Neutrophil (primary cell): Measurements from ENCODE around the gene RABGGTA.

ENCODE experiments used
- H3K27ac ChIP-seq: fragments of 200-600 bp; sonication (generic); 2 replicates; pipeline ENCODE4 v1.5.1; 2016; ENCODE audit warnings: mild to moderate bottlenecking, moderate library complexity
- H3K27me3 ChIP-seq: fragments of 200-600 bp; sonication (generic); 2 replicates; pipeline ENCODE4 v1.6.0; 2016; ENCODE audit warnings: mild to moderate bottlenecking
- H3K36me3 ChIP-seq: fragments of 200-600 bp; sonication (generic); 2 replicates; pipeline ENCODE4 v1.5.1; 2017
- H3K4me1 ChIP-seq, 2 experiments: fragments of 200-600 bp in 1 of 2; sonication (generic) in 1 of 2; 1 replicate in 1 of 2; 2 replicates in 1 of 2; pipeline versions ENCODE4 v1.5.1 to v1.6.1; 2013 to 2016; ENCODE audit warnings: low read depth in 1 of 2, low read length in 1 of 2, mild to moderate bottlenecking in 1 of 2, moderate library complexity in 1 of 2; ENCODE audit not compliant: control insufficient read depth in 1 of 2, insufficient read depth in 1 of 2
- H3K4me3 ChIP-seq, 2 experiments: fragments of 200-600 bp in 1 of 2; sonication (generic) in 1 of 2; 1 replicate in 1 of 2; 2 replicates in 1 of 2; pipeline ENCODE4 v1.5.1; 2013 to 2016; ENCODE audit warnings: low read depth in 1 of 2, low read length in 1 of 2, mild to moderate bottlenecking in 1 of 2, moderate library complexity in 1 of 2
- H3K9me3 ChIP-seq: fragments of 200-600 bp; sonication (generic); 2 replicates; pipeline ENCODE4 v1.5.1; 2016
- TF ChIP-seq, protein P1 (sequence below): fragments of 200-600 bp; sonication (generic); IDR thresholded peaks from 2 replicates; pipeline ENCODE4 v1.5.1; 2016; ENCODE audit warnings: antibody characterized with exemption

RABGGTA gene

DNA sequence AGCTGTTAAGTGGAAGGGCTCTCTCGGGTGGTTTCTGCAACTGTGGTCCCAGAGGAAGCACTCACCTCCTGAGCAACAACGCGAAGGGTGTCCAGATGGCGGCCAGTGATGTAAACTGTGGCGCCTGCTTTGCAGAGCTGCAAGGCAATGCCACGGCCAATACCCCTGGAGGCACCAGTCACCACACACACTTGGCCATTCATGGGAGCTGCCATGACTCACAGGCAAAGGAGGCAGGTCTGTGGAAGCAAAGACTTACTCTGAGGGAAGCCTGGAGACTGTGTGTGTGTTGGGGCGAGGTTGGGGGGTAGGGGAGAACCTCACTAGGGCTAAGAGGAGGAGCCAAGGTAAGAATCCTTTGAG lies 27.5 kb upstream of the RABGGTA start:
- Histone ChIP-seq H3K27me3 (no peaks in the 10 kb centered on the region), H3K4me3 (peak overlapping the region; percentile 88 to 91), H3K27ac (peak overlapping the region; percentile 87), H3K36me3 (peaks cover 34% of the 10 kb centered on the region), H3K9me3 (no peaks in the 10 kb centered on the region), H3K4me1 (peaks cover 42 to 49% of the 10 kb centered on the region in 2 experiments)
- TF ChIP-seq, protein P1, sequence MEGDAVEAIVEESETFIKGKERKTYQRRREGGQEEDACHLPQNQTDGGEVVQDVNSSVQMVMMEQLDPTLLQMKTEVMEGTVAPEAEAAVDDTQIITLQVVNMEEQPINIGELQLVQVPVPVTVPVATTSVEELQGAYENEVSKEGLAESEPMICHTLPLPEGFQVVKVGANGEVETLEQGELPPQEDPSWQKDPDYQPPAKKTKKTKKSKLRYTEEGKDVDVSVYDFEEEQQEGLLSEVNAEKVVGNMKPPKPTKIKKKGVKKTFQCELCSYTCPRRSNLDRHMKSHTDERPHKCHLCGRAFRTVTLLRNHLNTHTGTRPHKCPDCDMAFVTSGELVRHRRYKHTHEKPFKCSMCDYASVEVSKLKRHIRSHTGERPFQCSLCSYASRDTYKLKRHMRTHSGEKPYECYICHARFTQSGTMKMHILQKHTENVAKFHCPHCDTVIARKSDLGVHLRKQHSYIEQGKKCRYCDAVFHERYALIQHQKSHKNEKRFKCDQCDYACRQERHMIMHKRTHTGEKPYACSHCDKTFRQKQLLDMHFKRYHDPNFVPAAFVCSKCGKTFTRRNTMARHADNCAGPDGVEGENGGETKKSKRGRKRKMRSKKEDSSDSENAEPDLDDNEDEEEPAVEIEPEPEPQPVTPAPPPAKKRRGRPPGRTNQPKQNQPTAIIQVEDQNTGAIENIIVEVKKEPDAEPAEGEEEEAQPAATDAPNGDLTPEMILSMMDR = no peak

DNA sequence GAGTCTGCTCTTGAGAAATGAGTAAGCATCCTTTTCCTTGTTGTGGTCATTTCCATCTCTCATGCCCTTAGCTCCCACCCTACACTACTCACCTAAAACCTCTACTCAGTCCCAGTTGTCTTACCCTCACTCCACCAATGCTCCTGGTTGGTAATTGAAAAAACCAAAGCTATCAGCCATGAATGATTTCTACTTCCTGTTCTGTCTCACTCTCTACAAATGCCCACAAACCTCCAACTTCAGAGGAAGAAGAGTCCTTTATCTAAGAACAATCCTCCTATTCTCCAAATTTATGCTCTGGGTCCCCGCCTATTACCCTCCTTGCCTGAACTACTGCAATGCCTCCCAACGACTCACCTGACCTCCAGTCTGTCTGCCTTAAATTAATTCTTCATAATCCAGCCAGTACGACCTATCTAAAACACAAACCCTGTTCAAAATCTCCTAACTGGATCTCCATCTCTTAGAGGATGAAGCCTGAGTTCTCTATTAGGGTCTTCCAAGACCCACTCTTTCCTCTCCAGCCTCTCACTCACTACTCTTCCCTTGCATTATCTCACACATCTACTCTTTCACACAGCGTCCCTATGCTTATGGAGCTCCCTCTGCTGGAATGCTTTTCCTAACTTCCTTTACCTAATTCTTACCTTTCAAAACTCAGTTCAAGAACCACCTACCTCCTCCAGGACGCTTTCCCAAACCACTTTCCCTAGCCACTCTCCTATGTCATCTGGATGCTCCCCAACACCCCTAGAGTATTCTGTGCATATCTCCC lies 26.0 kb upstream of the RABGGTA start:
- H3K27ac ChIP-seq = peak overlapping the region; percentile 68
- H3K4me1 ChIP-seq = peaks cover 42 to 49% of the 10 kb centered on the region in 2 experiments
- TF ChIP-seq, protein P1 = no peak
- H3K4me3 ChIP-seq = no peak overlapping the region
- H3K36me3 ChIP-seq = peaks cover 37% of the 10 kb centered on the region
- H3K27me3 ChIP-seq = no peaks in the 10 kb centered on the region
- H3K9me3 ChIP-seq = no peaks in the 10 kb centered on the region

DNA sequence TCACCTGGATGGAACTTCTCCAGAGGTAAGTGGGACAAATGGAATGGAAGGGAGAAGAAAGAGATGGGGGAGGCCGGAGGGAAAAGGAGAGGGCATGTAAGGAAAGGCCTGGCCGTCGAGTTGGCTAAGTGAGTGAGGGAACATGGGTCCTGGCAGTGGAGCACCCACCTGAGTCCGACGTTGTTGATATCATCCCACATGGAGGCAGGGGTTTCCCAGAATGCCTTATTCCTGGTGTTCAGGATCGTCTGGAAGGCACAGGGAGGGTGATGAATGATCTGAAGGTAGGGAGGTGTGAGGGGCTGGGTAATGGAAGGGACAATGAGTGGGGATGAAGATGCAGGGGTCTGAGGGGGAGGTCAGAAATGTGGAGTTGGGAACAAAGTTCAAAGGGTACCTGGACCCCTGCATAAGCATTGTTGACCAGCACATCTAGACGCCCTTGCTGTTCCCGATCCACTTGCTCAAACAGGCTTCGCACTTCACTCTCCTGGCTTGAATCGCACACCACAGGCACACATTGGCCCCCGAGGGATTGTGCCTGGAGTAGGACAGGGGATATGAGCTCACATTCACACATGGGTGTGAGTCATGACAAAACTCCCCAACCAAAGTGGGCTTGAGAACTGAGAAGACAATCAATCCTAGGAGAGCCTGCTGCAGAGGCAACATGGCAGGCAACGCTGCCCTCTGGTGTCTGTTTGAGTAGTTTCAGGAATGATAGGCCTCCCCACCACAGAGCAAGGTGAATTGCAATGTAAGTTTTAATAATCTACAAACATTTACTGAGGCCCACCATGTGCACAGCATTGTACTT lies 25.2 kb upstream of the RABGGTA start:
- Histone ChIP-seq H3K27ac (peak overlapping the region; percentile 68), H3K9me3 (no peaks in the 10 kb centered on the region), H3K4me1 (peaks cover 42 to 49% of the 10 kb centered on the region in 2 experiments), H3K4me3 (no peak overlapping the region), H3K27me3 (no peaks in the 10 kb centered on the region), H3K36me3 (peaks cover 45% of the 10 kb centered on the region)
- TF ChIP-seq, protein P1 = peak; percentile 89

DNA sequence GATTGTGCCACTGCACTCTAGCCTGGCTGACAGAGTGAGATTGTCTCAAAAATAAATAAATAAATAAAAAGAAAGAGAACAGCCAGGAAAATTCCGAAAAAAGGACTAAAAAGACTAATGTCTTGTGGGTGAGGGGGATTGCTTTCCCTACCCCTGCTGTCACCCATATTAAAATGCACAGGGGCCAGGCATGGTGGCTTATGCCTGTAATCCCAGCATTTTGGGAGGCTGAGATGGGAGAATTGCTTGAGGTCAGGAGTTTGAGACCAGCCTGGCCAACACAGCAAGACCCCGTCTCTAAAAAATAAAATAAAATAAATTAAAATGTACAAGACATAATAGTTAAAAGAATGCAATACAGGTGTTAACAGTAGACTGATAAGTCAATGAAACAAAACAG lies 22.1 kb upstream of the RABGGTA start:
- Histone ChIP-seq H3K4me1 (peaks cover 21% of the 10 kb centered on the region in 2 experiments), H3K4me3 (no peak overlapping the region), H3K9me3 (no peaks in the 10 kb centered on the region), H3K36me3 (peaks cover 70% of the 10 kb centered on the region), H3K27ac (no peak overlapping the region), H3K27me3 (no peaks in the 10 kb centered on the region)
- TF ChIP-seq, protein P1 = no peak

DNA sequence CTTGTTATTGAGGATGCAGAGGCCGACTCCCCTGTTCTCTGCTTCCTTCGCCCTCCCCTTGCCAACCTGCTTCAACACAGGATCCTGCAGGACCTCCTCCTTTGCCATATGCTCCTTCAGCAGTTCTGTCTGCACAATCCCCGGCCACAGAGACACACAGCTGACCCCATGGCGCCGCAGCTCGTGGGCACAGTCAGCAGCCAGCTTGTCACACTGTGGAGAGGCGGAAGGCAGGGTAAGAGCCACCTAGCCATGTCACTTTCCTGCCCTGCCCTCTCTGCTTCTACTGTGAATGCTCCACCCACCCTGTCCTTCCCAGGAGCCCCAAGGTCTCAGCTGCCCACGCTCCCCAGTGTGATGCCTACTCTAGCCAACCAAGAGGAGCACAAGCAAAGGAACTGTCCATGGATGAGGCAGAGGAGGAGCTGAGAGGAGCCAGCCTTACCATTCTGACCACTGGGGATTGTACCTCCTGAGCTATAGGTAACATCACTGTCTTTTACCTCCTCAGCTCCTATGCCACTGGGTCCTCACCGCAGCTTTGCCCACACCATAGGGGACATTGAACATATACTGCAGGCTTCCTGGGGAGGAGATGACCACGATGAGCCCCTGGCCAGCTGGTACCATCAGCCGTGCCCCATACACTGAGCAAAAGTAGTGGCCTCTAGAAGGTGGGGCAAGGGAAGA lies 20.9 kb upstream of the RABGGTA start:
- TF ChIP-seq, protein P1 = no peak
- peaks cover 70% of the 10 kb centered on the region for H3K36me3 ChIP-seq
- no peaks in the 10 kb centered on the region for H3K9me3 ChIP-seq

More for the DNA sequence above, 20.9 kb upstream of the RABGGTA start:
- H3K27ac ChIP-seq = no peak overlapping the region
- no peak overlapping the region for H3K4me3 ChIP-seq
- H3K27me3 ChIP-seq = no peaks in the 10 kb centered on the region
- peaks cover 8 to 10% of the 10 kb centered on the region in 2 experiments for H3K4me1 ChIP-seq
